DMS153 treated with DMSO at 0.1 percent for 48 hours (cell line): ENCODE data around the gene AURKAIP1.

Source experiments
- DNase-seq: peaks from one replicate; lab custom pipeline; 2025; ENCODE audit not compliant: unreplicated experiment; lab: John Stamatoyannopoulos, UW

The AURKAIP1 gene

GRCh38 chr1:1335283-1335682, 39.7 kb downstream of the AURKAIP1 start:
- DNase-seq, result no peak

- no peak for DNase-seq
These were observed 40.2 kb downstream of the AURKAIP1 start for GRCh38 chr1:1334835-1335234.

GRCh38 chr1:1333551-1334241, 41.3 kb downstream of the AURKAIP1 start:
- DNase-seq, result no peak

GRCh38 chr1:1332774-1333480, 42.1 kb downstream of the AURKAIP1 start:
- no peak for DNase-seq

GRCh38 chr1:1332031-1332755, 42.8 kb downstream of the AURKAIP1 start:
- DNase-seq, result no peak

DNA sequence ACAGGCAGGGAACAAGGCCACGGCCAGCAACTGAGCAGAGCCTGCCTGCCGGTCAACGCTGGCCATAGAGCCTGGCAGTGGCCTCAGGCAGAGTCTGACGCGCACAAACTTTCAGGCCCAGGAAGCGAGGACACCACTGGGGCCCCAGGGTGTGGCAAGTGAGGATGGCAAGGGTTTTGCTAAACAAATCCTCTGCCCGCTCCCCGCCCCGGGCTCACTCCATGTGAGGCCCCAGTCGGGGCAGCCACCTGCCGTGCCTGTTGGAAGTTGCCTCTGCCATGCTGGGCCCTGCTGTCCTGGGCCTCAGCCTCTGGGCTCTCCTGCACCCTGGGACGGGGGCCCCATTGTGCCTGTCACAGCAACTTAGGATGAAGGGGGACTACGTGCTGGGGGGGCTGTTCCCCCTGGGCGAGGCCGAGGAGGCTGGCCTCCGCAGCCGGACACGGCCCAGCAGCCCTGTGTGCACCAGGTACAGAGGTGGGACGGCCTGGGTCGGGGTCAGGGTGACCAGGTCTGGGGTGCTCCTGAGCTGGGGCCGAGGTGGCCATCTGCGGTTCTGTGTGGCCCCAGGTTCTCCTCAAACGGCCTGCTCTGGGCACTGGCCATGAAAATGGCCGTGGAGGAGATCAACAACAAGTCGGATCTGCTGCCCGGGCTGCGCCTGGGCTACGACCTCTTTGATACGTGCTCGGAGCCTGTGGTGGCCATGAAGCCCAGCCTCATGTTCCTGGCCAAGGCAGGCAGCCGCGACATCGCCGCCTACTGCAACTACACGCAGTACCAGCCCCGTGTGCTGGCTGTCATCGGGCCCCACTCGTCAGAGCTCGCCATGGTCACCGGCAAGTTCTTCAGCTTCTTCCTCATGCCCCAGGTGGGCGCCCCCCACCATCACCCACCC, 43.7 kb downstream of the AURKAIP1 start, which contains the start of gene TAS1R3:
Gene TAS1R3, plus strand, starts transcription at position 213 of the 898 bp plus-strand sequence. Its CDS starts 66 bp downstream, at position 279.
- no peak for DNase-seq

DNA sequence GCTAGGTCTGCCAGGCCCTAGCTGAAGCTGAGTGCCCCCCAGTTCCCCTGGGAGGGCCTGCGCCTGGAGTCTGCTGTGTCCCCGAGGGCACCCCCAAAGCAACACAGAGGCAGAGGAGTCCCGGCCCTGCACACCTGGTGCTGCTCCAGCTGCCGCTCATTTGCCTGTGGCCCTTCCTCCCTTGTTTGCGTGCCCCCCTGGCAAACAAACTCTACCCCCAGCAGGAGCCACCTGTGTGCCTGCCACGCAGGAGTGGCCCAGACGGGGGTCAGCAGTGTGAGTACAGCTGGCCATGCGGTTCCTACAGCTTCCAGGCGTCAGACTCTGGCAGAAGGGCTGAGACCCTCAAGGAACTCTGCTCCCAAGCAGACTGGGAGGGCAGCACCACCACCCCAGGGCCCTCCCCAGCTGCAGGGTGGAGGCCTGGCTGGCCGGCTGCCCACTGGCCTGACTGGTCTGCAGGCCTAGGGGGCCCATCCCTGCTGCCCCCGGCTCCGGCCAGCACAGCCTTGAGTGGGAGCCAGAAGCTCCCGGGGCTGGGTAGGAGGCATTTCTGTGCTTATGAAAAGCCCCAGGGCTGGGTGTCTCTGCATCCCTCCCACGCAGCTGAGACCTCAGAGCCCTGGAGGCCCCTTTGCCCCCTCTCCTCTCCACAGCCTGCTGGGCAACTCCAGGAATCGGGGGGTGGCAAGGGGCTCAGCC, 44.5 kb downstream of the AURKAIP1 start:
- no peak for DNase-seq

DNA sequence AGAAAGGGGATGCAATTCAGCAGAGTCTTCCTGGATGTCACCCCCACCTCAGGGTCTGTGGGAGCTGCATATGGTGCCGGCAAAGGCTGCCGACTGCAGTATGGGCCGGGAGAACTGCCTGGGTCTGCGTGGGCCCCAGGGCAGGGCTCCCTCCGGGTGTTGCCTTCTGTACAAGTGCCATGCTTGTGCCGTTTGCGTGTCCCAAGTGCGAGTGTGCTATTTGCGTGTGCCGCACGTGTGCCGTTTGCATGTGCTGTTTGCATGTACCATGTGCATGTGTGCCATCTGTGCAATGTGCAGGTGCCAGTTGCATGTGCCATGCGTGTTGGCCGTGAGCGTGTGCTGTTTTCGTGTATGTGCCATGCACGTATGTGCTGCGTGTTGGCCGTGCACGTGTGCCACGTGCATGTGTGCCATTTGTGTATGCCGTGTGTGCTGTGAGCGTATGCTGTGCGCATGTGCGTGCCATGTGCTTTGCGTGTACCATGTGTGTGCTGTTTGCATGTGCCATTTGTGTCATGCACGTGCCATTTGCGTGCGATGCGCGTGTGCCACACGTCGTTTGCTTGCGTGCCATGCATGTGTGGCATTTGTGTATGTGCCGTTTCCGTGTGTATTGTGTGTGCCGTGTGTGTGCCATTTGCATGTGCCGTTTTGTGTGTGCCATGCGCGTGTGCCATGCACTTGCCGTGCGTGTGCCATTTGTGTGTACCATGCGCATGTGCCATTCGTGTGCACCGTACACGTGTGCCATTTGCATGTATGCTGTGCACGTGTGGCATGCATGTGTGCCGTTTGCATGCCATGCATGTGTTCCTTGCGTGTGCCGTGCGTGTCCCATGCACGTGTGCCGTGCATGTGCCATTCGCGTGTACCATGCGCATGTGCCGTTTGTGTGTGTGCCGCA, 45.5 kb downstream of the AURKAIP1 start:
- DNase-seq, result no peak

- DNase-seq, result no peak
These were observed 46.8 kb downstream of the AURKAIP1 start for GRCh38 chr1:1328254-1328653.

DNA sequence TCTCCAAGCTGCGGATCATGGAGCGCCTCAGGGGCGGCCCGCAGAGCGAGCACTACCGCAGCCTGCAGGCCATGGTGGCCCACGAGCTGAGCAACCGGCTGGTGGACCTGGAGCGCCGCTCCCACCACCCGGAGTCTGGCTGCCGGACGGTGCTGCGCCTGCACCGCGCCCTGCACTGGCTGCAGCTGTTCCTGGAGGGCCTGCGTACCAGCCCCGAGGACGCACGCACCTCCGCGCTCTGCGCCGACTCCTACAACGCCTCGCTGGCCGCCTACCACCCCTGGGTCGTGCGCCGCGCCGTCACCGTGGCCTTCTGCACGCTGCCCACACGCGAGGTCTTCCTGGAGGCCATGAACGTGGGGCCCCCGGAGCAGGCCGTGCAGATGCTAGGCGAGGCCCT, 47.7 kb downstream of the AURKAIP1 start:
- no peak for DNase-seq

- no peak for DNase-seq
These were observed 48.9 kb downstream of the AURKAIP1 start for GRCh38 chr1:1326075-1326605.

DNA sequence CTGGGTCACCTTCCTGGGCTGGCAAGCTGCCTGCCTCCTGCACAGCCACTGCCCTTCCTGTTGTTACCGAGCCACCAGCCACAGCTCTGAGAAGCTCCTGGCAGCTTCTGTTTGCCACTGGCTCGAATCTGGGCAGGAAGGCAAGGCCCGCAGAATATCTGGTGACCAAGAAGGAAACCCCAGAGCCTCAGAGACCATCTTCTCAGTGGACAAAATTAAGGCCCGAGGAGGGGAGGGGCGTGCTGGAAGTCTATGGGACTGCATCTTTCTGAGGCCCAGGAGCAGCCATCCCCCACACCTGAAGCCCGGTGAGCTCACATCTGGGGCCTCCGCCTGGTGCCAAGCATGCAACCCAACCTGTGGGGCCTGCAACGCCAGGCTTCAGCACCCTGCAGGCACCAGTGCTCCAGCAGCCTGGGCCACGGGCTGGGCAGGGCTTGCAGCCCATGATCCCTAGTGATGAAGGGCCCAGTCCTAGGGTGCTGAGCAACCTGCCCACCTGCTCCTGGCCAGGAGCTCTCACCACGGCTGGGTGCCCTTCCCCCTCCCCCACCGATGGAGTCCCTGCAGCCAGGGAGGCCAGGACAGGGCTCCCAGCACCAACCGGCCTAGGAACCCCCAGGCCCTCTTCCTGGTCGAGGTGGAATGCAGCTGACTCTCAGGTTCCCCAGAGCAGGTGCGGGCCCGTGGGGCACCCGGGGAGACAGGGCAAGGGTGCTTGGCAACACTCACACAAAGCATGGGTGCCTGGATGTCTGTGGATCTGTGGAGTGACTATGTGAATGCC, 49.5 kb downstream of the AURKAIP1 start:
- DNase-seq, result no peak

DNA sequence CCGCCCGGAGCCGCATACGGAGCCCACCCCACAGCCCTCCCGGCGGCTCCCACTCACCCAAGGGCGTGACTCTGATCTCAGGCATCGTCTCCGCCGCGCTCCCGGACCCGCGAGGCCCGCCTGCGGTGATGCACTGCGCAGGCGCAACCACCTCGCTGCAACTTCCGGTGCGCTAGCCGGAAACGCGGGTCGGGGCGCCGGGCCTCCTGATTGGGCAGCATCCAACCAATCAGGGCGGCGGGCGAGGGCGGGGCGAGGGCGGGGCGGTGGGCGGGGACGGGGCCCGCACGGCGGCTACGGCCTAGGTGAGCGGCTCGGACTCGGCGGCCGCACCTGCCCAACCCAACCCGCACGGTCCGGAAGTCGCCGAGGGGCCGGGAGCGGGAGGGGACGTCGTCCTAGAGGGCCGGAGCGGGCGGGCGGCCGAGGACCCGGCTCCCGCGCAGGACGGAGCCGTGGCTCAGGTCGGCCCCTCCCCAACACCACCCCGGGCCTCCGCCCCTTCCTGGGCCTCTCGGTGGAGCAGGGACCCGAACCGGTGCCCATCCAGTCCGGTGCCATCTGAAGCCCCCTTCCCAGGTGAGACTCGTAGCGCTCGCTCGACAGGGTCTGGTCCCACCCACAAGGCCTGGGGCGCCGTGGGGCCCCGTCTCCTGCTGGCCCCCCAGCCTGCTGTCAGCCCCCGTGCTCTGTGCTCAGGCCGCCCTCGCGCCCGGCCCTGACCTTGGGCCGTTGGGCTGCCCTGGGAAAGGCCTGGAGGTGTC, 50.3 kb downstream of the AURKAIP1 start, which contains the start of the genes CPTP and INTS11:
Gene CPTP, plus strand, starts transcription at position 279 of the 764 bp plus-strand sequence. CDS start 2,109 bp downstream, outside the sequence.
Gene INTS11, minus strand, starts transcription at position 137 of the 764 bp plus-strand sequence. Its CDS starts 52 bp downstream, at position 85.
- DNase-seq, result peak; percentile 95

GRCh38 chr1:1324084-1324523, 50.9 kb downstream of the AURKAIP1 start:
- no peak for DNase-seq
